Activated naive CD8-positive, alpha-beta T cell treated with anti-CD3 and anti-CD28 coated beads for 36 hours (primary cell): ENCODE data around the gene AIRE. TPM values are rescaled to one million over a fixed set of nuclear protein-coding genes. Genes with fewer than 3 reads are reported as not detected.
A peak's percentile ranks its signal among the peaks of the same experiment; 100 is the strongest.

ENCODE experiments used
- DNase-seq: peaks from one replicate; pipeline ENCODE4 v3.0.0; 2021
- H3K27ac Mint-ChIP-seq: one replicate; pipeline ENCODE4 v1.8.0; 2022; ENCODE audit warnings: mild to moderate bottlenecking, moderate library complexity, mixed read lengths
- H3K27me3 Mint-ChIP-seq: one replicate; pipeline ENCODE4 v1.8.0; 2022; ENCODE audit warnings: mild to moderate bottlenecking, mixed read lengths
- H3K36me3 Mint-ChIP-seq: one replicate; pipeline ENCODE4 v1.8.0; 2021; ENCODE audit warnings: mild to moderate bottlenecking, mixed read lengths
- H3K4me1 Mint-ChIP-seq: one replicate; pipeline ENCODE4 v1.8.0; 2021; ENCODE audit warnings: mixed read lengths
- H3K4me3 Mint-ChIP-seq: one replicate; pipeline ENCODE4 v1.8.0; 2022; ENCODE audit warnings: mild to moderate bottlenecking, moderate library complexity, mixed read lengths
- H3K9me3 Mint-ChIP-seq: one replicate; pipeline ENCODE4 v1.8.0; 2022; ENCODE audit warnings: mixed read lengths
- total RNA-seq, 2 experiments: library from RNA; stranded (reverse); gene quantifications; one replicate each; pipeline ENCODE4 v1.2.3, GENCODE V29; 2021

AIRE gene
- total RNA-seq, 2 experiments from 2014 or later: not detected

DNA sequence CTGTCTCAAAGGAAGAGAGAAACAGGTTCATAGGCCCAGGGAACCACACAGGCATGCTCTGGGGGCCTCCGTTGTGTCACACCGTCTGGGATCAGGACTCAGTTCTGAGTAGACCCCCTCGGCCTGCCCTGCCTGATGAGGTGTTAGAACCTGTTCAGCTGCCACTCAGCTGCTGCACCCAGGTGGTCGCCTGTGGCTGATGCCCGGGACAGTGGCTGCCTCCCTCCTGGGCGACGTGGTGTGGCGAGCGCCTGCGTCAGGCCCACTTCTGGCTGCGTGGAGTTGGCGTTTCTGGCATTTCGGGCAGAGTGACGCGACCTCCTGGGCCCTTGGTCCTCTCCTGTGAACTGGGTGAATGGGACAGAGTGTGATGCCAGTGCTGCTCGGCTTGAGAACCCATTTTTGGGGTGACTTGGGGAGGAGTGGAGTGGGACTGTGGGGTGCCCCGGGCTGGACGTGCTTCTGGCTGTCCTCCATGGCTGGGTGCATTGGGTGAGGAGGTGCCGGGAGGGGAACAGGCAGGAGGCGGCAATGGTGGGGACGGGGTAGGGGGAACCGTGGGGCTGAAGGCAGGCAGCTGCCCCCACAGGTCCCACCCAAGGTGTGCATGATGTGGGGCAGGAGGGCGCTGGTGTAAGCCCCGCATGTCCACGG is 42.7 kb downstream of the AIRE start:
- no peak for DNase-seq
- Mint-ChIP-seq H3K36me3 (peaks cover 1% of the 10 kb centered on the region), H3K27ac (peak overlapping the region; percentile 56), H3K9me3 (no peaks in the 10 kb centered on the region), H3K4me3 (no peak overlapping the region), H3K27me3 (no peaks in the 10 kb centered on the region), H3K4me1 (no peaks in the 10 kb centered on the region)

- H3K4me3 Mint-ChIP-seq: no peak overlapping the region
- H3K4me1 Mint-ChIP-seq: no peaks in the 10 kb centered on the region
- no peaks in the 10 kb centered on the region for H3K27me3 Mint-ChIP-seq
- H3K36me3 Mint-ChIP-seq: peaks cover 1% of the 10 kb centered on the region
- no peak overlapping the region for H3K27ac Mint-ChIP-seq
- DNase-seq: no peak
- H3K9me3 Mint-ChIP-seq: no peaks in the 10 kb centered on the region
Observed at GRCh38 chr21:44329086-44329889, 43.6 kb downstream of the AIRE start.

DNA sequence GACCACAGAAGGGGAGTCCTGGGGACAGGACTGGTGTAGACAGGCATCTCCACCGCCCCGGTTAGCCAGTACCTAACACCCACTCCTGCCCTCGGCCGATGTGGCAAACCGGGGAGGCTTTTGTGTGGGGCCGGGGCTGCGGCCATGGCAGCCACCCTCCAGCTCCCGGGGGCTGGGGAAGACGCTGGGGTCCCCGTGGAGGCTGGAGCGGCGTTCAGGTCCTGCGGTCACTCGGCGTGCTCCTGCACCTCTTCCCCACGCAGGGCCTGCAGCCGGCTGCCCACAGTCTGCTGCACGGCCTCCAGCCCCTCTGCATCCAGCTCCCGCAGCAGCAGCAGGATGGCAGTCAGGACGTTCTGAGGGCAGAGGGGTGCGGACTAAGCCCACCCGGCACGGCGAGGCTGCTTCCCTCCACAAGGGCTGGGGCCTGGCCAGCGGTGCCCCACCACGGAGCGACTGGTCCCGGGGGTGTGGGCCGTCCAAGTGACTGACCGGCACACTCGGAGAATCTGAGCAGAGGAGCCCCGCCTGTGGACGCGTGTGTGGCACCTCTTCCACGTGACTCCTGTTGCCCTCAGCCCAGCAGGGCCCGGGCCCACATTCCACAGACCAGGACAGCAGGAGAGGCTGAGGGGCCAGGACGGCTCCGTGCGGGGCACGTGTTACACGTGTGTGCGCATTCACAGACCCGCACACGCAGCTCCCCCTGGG is 44.5 kb downstream of the AIRE start:
- H3K27ac Mint-ChIP-seq: no peak overlapping the region
- H3K27me3 Mint-ChIP-seq: no peaks in the 10 kb centered on the region
- H3K4me1 Mint-ChIP-seq: no peaks in the 10 kb centered on the region
- DNase-seq: no peak
- no peaks in the 10 kb centered on the region for H3K9me3 Mint-ChIP-seq
- H3K36me3 Mint-ChIP-seq: peaks cover 1% of the 10 kb centered on the region
- H3K4me3 Mint-ChIP-seq: no peak overlapping the region

- H3K27me3 Mint-ChIP-seq: no peaks in the 10 kb centered on the region
- peaks cover 1% of the 10 kb centered on the region for H3K36me3 Mint-ChIP-seq
- H3K27ac Mint-ChIP-seq: no peak overlapping the region
Observed at GRCh38 chr21:44330698-44331097, 45.0 kb downstream of the AIRE start.

DNA sequence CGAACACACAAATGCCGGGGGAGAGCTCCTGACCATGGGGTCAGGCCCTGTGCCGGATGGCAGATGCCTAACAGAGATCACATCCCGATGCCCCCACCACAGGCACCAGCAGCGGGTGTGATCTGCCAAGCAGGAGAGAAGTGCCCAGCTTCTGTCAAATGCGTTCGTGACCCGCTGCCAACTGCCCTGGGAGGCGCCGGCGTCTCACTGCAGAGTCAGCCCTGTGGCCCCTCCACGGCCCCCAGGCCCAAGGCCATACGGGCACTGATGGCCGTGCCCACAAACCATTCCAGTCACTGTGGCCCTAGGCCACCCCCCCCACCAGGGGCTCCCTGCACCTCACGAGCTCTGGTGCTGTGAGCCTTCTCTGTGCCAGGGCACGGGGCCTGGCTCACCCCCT is 45.5 kb downstream of the AIRE start:
- H3K27me3 Mint-ChIP-seq: no peaks in the 10 kb centered on the region
- H3K4me1 Mint-ChIP-seq: no peaks in the 10 kb centered on the region
- no peak overlapping the region for H3K27ac Mint-ChIP-seq
- peaks cover 1% of the 10 kb centered on the region for H3K36me3 Mint-ChIP-seq
- H3K4me3 Mint-ChIP-seq: no peak overlapping the region
- DNase-seq: no peak
- no peaks in the 10 kb centered on the region for H3K9me3 Mint-ChIP-seq

More at GRCh38 chr21:44330698-44331097, 45.0 kb downstream of the AIRE start:
- no peaks in the 10 kb centered on the region for H3K4me1 Mint-ChIP-seq
- no peak overlapping the region for H3K4me3 Mint-ChIP-seq
- H3K9me3 Mint-ChIP-seq: no peaks in the 10 kb centered on the region
- no peak for DNase-seq

- Mint-ChIP-seq H3K36me3 (peaks cover 1% of the 10 kb centered on the region), H3K27ac (no peak overlapping the region), H3K4me1 (no peaks in the 10 kb centered on the region), H3K27me3 (no peaks in the 10 kb centered on the region), H3K4me3 (no peak overlapping the region), H3K9me3 (no peaks in the 10 kb centered on the region)
- no peak for DNase-seq
Observed at GRCh38 chr21:44331650-44332307, 46.1 kb downstream of the AIRE start.

- no peaks in the 10 kb centered on the region for H3K27me3 Mint-ChIP-seq
- H3K4me1 Mint-ChIP-seq: peaks cover under 1% of the 10 kb centered on the region
- H3K36me3 Mint-ChIP-seq: peaks cover 1% of the 10 kb centered on the region
- no peak for DNase-seq
- no peak overlapping the region for H3K4me3 Mint-ChIP-seq
- no peaks in the 10 kb centered on the region for H3K9me3 Mint-ChIP-seq
- no peak overlapping the region for H3K27ac Mint-ChIP-seq
Observed at GRCh38 chr21:44332383-44332782, 46.7 kb downstream of the AIRE start.

GRCh38 chr21:44332965-44333364 is 47.3 kb downstream of the AIRE start:
- peaks cover 1% of the 10 kb centered on the region for H3K36me3 Mint-ChIP-seq
- peaks cover 4% of the 10 kb centered on the region for H3K4me1 Mint-ChIP-seq
- no peak overlapping the region for H3K4me3 Mint-ChIP-seq
- H3K27ac Mint-ChIP-seq: no peak overlapping the region
- H3K27me3 Mint-ChIP-seq: no peaks in the 10 kb centered on the region
- DNase-seq: no peak
- no peaks in the 10 kb centered on the region for H3K9me3 Mint-ChIP-seq

GRCh38 chr21:44333509-44334328 is 48.0 kb downstream of the AIRE start:
- Mint-ChIP-seq H3K27ac (no peak overlapping the region), H3K27me3 (no peaks in the 10 kb centered on the region), H3K36me3 (peaks cover 1% of the 10 kb centered on the region), H3K4me1 (peaks cover 6% of the 10 kb centered on the region), H3K9me3 (no peaks in the 10 kb centered on the region), H3K4me3 (no peak overlapping the region)
- no peak for DNase-seq

- no peak overlapping the region for H3K27ac Mint-ChIP-seq
- peaks cover 1% of the 10 kb centered on the region for H3K36me3 Mint-ChIP-seq
- no peak overlapping the region for H3K4me3 Mint-ChIP-seq
- no peak for DNase-seq
- no peaks in the 10 kb centered on the region for H3K27me3 Mint-ChIP-seq
- peaks cover 6% of the 10 kb centered on the region for H3K4me1 Mint-ChIP-seq
- no peaks in the 10 kb centered on the region for H3K9me3 Mint-ChIP-seq
Observed at GRCh38 chr21:44334329-44335030, 48.8 kb downstream of the AIRE start.

- Mint-ChIP-seq H3K27me3 (no peaks in the 10 kb centered on the region), H3K36me3 (peaks cover 1% of the 10 kb centered on the region), H3K4me3 (no peak overlapping the region), H3K9me3 (no peaks in the 10 kb centered on the region), H3K27ac (no peak overlapping the region), H3K4me1 (peaks cover 7% of the 10 kb centered on the region)
- no peak for DNase-seq
Observed at GRCh38 chr21:44335266-44336059, 49.8 kb downstream of the AIRE start.

GRCh38 chr21:44337449-44337848 is 51.8 kb downstream of the AIRE start:
- H3K27me3 Mint-ChIP-seq: no peaks in the 10 kb centered on the region
- no peak overlapping the region for H3K4me3 Mint-ChIP-seq
- H3K9me3 Mint-ChIP-seq: no peaks in the 10 kb centered on the region
- H3K27ac Mint-ChIP-seq: no peak overlapping the region
- H3K36me3 Mint-ChIP-seq: no peaks in the 10 kb centered on the region
- peaks cover 11% of the 10 kb centered on the region for H3K4me1 Mint-ChIP-seq
- DNase-seq: no peak
